ENCODE data around the gene GATAD2A. TPM values are rescaled to one million over a fixed set of nuclear protein-coding genes. Genes with fewer than 3 reads are reported as not detected.

Gene GATAD2A
- total RNA-seq, 6 experiments from 2014 or later: 23.9 to 59.6 (median 39.2) TPM

GRCh38 chr19:19543640-19544039 lies 138.2 kb downstream of the GATAD2A start:
- ATAC-seq (no peak), DNase-seq (no peak)
- Histone ChIP-seq H3K27me3 (peaks cover 0 to under 1% of the 10 kb centered on the region in 2 donors), H3K27ac (no peak overlapping the region), H3K4me3 (no peak overlapping the region), H3K4me1 (no peaks in the 10 kb centered on the region), H3K36me3 (no peaks in the 10 kb centered on the region), H3K9me3 (no peaks in the 10 kb centered on the region)
- no peak for TF ChIP-seq CTCF (IDR thresholded peaks at IDR 0.05)
- TF ChIP-seq POLR2A (IDR thresholded peaks at IDR 0.05): no peak
- intact Hi-C loops (cut with DNase I): loop anchor here in 1 of 2 donors (10.0 kb wide), 1 partner anchor 411 kb away; no protein-coding TSS in a partner anchor
- 96% methylated on average over 5 of the region's 19 CpGs for whole genome bisulfite sequencing (ENCODE audit: insufficient coverage, low coverage, low lambda C conversion rate, missing lambda C conversion rate)

- intact Hi-C loops (cut with DNase I): loop anchor here in 1 of 2 donors (10.0 kb wide), 1 partner anchor 410 kb away; no protein-coding TSS in a partner anchor
- DNase-seq: no peak
- Histone ChIP-seq H3K36me3 (no peaks in the 10 kb centered on the region), H3K4me3 (no peak overlapping the region), H3K27me3 (no peaks in the 10 kb centered on the region), H3K4me1 (no peaks in the 10 kb centered on the region), H3K27ac (no peak overlapping the region), H3K9me3 (no peaks in the 10 kb centered on the region)
- 100% methylated on average over 1 of the region's 75 CpGs for WGBS (ENCODE audit: insufficient coverage, low coverage, low lambda C conversion rate, missing lambda C conversion rate)
- TF ChIP-seq CTCF (IDR thresholded peaks at IDR 0.05) (no peak), POLR2A (IDR thresholded peaks at IDR 0.05) (no peak)
- ATAC-seq: no peak
These were observed 138.9 kb downstream of the GATAD2A start for GRCh38 chr19:19544257-19544953.

GRCh38 chr19:19544954-19545591 lies 139.6 kb downstream of the GATAD2A start:
- peak in 1 of 3 donors; percentile 51 for DNase-seq
- TF ChIP-seq POLR2A (IDR thresholded peaks at IDR 0.05) (no peak), CTCF (IDR thresholded peaks at IDR 0.05) (no peak)
- Histone ChIP-seq H3K4me1 (no peaks in the 10 kb centered on the region), H3K27ac (no peak overlapping the region), H3K27me3 (no peaks in the 10 kb centered on the region), H3K36me3 (no peaks in the 10 kb centered on the region), H3K9me3 (no peaks in the 10 kb centered on the region), H3K4me3 (no peak overlapping the region)
- WGBS (ENCODE audit: insufficient coverage, low coverage, low lambda C conversion rate, missing lambda C conversion rate): no CpG with 5 or more reads among the region's 53 CpGs
- intact Hi-C loops (cut with DNase I): loop anchor here in 1 of 2 donors (10.0 kb wide), 1 partner anchor 410 kb away; no protein-coding TSS in a partner anchor
- no peak for ATAC-seq

GRCh38 chr19:19545707-19546106 lies 140.2 kb downstream of the GATAD2A start:
- no peak for DNase-seq
- intact Hi-C loops (cut with DNase I): loop anchor here in 1 of 2 donors (10.0 kb wide), 1 partner anchor 409 kb away; no protein-coding TSS in a partner anchor
- no peaks in the 10 kb centered on the region for H3K27me3 ChIP-seq
- no peaks in the 10 kb centered on the region for H3K4me1 ChIP-seq
- TF ChIP-seq POLR2A (IDR thresholded peaks at IDR 0.05): no peak
- no peak for TF ChIP-seq CTCF (IDR thresholded peaks at IDR 0.05)
- ATAC-seq: no peak
- H3K27ac ChIP-seq: no peak overlapping the region
- no peak overlapping the region for H3K4me3 ChIP-seq
- WGBS (ENCODE audit: insufficient coverage, low coverage, low lambda C conversion rate, missing lambda C conversion rate): 62% methylated on average over 3 of the region's 23 CpGs
- no peaks in the 10 kb centered on the region for H3K9me3 ChIP-seq
- no peaks in the 10 kb centered on the region for H3K36me3 ChIP-seq
